HG02623 (cell line): ENCODE data around the gene CCNT2.
"Not testable (repeated sequence)": the region's sequence is repeated elsewhere in the genome, so short reads cannot be mapped to it uniquely, and the experiment has no call there.

Source experiments
- ATAC-seq: cut with Tn5 transposase; IDR thresholded peaks from one replicate; pipeline ENCODE4 v1.9.1; 2021; ENCODE audit warnings: moderate library complexity; ENCODE audit not compliant: unreplicated experiment

CCNT2 gene

DNA sequence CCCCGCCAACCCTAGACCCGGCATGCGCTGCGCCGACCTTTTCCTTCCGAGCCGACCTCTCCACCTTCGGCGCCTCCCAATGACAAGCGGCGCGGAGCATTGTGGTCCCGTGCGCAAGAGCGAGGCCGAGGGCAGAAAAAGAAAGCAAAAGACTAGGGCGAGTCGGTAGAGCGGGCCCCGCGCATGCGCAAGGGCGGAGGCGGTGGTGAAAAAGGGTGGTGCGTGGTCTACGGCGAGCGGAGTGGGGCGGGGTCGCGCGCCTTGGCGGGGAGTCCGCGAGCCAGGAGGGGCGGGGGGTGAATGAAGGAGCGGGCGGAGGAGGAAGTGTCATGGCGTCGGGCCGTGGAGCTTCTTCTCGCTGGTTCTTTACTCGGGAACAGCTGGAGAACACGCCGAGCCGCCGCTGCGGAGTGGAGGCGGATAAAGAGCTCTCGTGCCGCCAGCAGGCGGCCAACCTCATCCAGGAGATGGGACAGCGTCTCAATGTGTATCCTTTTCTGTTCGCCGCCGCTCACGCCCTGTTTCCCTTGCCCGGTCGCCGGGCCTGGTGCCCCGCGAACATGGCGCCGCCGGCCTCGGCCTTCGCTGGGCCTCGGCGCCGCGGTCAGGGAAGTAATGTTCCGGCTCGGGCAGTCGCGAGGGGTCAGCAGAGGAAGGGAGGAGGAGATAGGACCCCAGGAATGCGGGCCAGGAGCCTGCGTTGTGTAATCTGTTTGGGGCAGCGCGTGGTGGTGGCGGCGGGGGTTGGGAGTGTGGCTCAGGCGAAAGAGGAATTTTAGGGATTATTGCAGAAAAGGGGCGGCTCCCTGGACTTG, at the start of gene CCNT2:
TSS of gene CCNT2 (plus strand) at position 297 of the 815 bp plus-strand sequence. CDS start at position 330, 33 bp downstream.
- peak; percentile 86 for ATAC-seq

DNA sequence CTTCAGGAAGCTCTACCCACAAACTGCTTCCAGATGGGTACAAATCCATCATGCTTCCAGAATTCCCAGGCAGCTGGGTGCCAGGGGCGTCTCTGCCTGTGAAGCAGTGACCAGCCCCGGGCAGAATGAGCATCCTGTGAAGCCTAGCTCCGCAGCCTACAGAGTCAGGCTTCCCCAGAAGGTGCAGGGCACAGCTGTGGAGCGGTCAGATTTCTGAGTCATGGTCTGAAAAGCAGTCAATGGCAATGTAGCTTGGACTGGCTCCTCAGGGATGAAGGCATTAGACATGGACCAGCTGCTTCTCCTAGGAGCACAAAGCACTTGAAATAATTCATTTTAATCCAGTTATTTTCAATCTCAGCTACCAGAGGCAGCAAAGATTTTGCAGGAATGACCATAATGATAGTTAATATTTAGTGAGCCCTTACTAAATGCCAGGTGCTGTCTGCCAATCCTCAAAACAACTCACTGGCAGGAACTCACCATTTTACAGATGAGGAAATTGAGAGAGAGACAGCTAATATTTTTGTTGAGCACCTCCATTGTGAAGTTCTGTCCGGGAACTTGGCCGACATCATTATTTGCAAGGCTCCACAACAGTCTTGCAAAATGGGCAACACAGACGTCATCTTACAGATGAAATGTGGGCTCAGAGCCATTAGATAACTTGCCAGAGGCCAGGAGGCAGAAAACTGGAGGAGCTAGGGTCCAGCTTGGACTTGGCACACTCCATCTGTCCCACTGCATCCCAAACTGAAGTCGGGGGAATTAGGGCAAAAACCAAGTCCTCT, 48.5 kb upstream of the CCNT2 start:
- ATAC-seq = no peak

DNA sequence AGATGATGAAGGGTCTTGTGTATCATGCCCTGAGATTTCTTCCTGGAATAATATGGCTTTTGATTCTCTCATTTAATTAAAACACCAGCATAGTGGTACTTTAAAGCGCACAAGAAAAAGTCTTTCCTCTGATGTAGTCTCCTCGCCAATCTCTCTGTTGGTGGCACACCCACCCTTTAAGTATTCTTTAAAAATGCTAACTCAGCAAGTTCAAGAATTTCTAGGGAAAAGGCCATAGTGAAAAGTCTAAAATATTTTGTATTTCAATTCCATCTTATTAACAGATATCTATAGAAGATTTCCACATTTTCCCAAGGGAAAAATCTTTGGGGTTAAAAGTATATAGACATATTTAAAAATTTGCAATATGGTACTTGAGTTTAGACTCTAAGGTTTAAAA, 45.5 kb upstream of the CCNT2 start:
- no peak for ATAC-seq

DNA sequence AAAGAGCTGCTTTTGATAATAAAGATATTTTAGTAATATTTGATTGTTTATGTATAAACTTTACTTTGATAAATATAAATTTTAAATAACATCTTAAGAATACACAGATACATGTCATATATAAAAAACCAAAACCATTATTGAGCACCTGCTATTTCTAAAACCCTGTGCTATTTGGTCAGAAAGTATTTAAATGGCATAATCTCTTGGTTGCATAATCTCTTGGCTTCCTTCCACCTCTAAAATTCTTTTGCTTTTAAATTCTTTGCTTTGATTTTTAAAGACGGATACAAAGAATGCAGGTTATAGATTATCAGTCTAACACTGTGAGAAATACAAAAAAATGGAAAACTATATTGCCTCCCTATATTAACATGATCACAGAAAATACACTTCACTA, 43.3 kb upstream of the CCNT2 start:
- ATAC-seq = no peak

DNA sequence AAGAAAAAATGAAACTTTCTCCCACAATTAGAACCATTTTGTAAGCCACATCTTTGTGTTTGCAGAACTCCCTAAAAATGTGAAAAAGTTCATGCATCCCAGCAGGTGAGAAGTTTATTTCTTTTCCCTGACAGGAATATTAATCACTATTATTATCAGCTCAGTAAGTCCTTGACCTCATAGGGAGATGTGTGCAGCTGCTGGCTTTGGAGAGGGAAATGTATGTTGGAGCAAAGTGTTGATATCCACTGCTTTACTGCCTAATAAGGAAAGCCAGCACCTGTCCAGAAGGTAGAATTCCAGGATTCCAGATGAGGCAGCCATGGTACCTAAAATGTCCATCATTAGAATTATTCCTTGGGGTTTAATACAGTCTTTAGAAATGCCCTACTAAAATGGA, 35.8 kb upstream of the CCNT2 start:
- ATAC-seq = no peak

DNA sequence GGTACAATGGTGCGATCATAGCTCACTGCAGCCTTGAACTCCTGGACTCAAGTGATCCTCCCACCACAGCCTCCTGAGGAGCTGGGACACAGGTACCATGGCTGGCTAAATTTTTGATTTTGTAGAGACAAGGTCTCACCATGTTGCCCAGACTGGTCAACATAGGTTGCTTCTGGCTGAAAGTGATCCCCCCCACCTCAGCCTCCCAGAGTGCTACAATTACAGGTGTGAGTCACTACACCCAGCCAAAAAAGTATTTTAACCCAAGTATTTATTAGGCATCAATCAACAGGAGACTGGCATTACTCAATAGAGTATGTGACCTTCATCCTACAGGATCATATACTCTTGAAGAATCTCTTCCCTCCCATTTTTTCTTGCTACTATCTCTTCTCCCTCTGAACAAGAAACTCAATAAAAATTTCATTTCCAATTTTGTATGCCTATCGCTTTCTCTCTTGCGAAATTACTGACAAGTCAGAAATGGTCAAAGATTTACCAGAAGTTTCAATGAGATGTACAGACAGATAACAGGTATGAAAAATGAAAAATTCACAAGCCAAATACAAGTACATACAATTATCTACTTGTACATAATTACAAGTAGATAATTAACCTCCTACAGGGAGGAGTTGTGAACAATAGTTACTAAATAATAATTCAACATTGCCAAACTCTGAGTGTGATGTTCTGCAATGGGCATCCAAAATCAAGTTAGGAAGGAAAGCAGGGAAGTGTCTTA, 34.9 kb upstream of the CCNT2 start:
- no peak for ATAC-seq

DNA sequence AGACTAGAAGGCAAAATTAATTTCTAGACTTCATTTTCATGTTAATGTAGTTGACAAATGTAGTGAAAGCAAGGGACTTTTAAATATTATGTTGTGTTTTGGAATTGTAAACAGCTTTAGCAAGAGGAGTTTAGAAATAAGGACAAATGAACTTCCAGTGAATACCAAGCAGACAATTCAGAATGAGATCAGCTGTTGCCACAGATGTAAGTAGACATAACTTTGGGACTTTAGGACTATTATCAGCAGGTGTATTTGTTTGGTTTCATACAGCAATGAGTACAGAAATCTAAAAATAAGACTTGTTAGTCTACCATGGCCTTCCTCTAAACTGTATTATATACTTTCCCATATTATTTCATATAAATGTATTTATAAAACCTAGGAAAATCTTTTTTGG, 34.2 kb upstream of the CCNT2 start:
- no peak for ATAC-seq

DNA sequence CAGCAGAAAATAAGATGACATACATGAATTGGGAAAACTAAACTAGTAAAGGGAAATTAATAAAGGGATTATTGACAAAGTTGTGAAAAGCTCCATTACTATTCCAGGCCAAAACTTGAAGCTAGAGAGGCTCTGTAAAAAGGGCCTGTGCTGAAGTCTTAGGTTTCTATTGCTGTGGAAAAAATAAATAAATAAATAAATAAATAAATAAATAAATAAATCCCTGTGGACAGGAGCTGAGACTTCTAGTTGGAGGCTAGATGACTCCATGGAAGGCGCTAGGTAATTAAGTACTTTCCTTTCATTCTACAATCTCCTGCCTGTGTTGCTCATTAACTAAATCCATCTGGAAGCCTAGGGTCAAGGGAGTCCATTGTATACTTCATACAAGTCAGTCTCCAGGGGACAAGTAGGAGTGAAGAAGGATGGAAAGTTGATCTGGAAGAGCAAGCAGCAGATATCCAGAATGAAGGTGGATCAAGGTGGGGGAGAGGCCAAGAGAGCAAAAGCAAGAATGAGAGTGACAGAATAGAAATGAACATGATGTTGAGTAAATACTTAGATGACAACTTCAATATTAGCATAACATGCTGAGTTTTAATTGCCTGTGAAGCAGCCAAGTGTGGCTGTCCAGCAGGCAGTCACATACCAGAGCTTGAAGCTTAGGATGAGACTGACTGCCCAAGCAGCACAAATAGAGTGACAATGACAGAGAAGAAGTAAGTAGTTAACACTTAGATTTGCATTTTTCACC, 26.2 kb upstream of the CCNT2 start:
- no peak for ATAC-seq

DNA sequence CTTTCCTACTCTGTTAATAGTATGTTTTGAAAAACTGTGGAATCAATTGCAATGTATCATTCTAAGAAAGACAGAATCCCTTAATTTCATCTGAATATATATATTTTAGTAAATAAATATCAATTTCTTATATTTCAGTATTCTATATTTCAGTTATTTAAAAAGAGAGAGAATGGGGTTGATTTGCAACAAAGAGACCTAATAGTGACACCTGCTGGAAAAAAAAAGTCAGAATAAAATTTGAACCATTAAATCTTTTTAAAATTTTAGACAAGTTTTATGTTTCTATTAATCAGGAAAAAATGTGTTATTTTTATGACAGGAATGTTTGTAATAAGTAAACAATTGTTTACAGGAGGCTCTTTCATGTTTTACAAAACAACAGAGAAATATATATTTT, 20.7 kb upstream of the CCNT2 start:
- no peak for ATAC-seq

DNA sequence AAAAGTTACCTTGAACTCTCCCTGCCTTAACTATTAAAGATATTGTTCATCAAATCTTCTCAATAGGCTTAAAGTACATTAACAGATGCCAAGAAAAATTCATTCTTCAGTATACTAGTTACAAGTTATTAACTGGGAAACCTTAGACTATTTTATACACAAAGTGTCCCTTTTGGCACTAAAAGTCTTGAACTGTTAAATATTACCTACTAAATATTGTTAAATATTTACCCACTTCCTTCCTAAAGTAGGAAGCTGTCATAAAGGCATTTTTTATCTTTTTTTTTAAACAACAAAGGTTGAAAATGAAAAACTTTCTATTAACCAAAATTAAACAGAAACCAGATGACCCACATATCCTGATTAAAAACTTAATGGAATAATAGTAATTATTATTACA, 19.4 kb upstream of the CCNT2 start:
- no peak for ATAC-seq

DNA sequence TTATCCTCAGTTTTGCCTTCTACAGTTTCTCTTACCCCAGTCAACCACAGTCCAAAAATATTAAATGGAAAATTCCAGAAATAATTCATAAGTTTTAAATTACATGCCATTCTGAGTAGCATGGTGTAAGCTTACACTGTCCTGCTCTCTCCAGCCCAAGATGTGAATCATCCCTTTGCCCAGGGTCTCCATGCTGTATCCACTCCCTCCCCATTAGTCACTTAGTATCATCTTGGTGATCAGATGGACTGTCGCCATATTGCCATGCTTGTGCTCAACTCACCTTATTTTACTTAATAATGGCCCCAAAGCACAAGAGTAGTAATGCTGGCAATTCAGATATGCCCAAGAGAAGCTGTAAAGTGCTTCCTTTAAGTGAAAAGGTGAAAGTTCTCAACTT, 18.5 kb upstream of the CCNT2 start:
- no peak for ATAC-seq

DNA sequence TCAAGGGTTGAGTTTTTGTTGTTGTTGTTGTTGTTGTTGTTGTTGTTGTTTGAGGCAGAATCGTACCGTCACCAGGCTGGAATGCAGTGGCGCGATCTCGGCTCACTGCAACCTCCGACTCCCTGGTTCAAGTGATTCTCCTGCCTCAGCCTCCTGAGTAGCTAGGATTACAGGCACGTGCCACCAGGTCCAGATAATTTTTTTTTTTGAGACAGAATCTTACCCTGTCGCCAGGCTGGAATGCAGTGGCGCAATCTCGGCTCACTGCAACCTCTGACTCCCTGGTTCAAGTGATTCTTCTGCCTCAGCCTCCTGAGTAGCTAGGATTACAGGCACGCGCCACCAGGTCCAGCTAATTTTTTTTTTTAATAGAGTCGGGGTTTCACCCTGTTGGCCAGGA, 14.9 kb upstream of the CCNT2 start:
- ATAC-seq = not testable (repeated sequence)

DNA sequence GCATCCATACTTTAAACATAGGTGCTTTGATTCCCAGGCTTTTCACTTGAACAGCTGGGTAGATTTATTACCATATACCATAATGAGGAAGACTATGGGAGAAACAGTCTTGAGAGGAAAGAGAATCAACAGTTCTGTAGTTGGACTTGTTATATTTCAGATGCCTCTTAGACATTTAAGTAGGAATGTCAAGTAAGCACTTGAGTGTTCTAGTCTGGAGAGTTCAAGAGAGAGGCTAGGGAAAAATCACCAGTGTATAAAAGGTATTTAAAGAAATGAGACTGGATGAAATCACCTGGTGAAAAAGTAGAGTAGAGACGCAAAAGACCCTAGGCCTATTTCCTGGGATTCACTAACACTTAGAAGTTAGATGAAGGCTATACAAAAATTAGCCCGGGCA, 13.5 kb upstream of the CCNT2 start:
- no peak for ATAC-seq

DNA sequence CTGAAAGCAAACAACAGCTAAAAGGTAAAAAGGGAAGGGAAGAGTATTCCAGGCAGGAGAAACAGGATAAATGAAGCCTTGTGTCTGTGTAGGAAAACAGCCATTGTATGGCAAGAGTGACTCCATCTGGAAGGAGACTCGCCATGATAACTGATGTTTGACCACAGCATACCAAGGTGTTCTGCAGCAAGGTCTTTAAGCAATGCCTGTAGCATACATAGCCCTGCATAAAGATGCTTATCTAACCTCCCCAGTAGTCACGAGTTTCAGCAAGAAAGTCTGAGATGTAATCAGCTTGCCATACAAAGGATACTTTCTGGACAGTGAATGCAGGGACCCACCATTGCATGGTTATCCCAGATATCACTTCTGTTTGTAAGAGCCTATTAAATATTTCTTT, 11.9 kb upstream of the CCNT2 start:
- no peak for ATAC-seq

DNA sequence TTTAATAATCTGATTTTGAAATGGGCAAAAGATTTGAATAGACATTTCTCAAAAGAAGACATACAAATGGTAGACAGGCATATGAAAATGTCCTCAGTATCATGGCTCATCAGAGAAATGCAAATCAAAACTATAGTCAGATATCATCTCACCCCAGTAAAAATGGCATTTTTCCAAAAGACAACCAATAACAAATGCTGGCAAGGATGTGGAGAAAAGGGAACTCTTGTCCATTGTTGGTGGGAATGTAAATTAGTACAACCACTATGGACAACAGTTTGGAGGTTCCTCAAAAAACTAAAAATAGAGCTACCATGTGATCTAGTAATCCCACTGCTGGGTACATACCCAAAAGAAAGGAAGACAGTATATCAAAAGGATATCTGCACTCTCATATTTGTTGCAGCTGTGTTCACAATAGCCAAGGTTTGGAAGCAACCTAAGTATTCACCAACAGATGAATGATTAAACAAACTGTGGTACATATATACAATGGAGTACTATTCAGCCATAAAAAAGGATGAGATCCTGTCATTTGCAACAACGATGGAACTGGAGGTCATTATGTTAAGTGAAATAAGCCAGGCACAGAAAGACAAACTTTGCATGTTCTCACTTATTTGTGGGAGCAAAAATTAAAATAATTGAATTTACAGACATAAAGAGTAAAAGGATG, 11.0 kb upstream of the CCNT2 start:
- not testable (repeated sequence) for ATAC-seq

DNA sequence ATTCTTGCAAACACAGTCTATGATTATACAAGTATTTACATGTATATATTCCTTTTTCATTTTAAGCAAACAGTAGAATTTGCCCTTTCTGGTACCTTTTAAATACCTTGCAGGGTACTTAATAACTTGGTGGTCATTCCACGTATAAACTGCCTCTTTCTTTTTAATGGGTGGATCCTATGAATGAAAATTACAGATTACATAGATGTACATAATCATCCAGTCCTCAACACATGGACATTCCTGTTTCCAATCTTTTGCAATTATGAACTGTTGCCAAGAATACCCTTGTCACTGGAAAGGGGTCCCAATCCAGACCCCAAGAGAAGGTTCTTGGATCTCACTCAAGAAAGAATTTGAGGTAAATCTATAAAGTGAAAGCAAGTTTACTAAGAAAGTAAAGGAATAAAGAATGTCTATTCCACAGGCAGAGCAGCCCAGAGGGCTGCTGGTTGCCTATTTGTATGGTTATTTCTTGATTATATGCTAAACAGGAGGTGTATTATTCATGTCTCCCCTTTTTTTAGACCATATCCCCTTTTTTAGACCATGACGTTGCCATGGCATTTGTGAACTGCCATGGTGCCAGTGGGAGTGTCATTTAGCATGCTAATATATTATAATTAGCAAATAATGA, 7.7 kb upstream of the CCNT2 start:
- no peak for ATAC-seq

DNA sequence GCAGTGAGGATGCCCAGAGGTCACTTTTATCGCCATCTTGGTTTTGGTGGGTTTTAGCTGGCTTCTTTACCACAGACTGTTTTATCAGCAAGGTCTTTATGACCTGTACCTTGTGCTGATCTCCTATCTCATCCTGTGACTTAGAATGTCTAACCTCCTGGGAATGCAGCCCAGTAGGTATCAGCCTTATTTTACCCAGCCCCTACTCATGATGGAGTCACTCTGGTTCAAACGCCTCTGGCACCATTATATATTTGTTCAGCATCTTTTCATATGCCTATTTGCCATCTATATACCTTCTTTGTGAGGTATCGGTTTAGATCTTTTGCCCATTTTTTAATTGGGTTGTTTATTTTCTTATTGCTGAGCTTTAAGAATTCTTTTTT, 7.2 kb upstream of the CCNT2 start:
- no peak for ATAC-seq

DNA sequence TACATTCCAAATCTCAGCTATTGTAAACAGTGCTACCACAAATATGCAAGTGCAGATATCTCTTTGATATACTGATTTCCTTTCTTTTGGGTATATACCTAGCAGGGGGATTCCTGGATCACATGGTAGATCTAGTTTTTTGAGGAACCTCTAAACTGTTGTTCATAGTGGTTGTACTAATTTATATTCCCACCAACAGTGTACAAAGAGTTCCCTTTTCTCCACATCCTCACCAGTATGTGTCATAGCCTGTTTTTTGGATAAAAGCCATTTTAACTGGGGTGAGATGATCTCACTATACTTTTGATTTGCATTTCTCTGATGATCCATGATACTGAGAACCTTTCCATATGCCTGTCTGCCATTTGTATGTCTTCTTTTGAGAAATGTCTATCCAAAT, 6.3 kb upstream of the CCNT2 start:
- ATAC-seq = no peak

DNA sequence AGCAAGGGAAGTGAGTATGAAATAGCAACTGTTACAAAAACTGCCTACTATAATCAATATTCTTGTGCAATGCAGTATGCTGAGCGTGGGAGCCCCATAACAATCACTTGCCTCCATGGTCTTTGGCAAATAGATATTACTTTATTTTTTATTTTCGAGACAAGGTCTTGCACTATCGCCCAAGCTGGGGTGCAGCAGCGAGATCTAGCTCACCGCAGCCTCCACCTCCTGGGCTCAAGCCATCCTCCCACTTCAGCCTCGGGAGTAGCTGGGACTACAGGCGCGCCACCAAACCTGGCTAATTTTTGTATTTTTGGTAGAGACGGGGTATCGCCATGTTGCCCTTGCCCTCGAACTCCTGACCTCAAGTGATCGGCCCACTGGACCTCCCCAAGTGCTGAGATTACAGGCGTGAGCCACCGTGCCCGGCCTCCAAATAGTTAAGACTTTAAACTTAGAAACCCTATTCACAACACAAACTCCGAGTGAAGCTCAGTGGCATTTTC, 1.2 kb upstream of the CCNT2 start:
- ATAC-seq = no peak
